ENCODE measurements around the gene ZIC5. TPM values are rescaled to one million over a fixed set of nuclear protein-coding genes. Genes with fewer than 3 reads are reported as not detected.

Gene ZIC5
- total and polyA plus RNA-seq, 12 donors = 0.04 TPM; not detected in 11

- no peak for TF ChIP-seq POLR2A (IDR thresholded peaks at IDR 0.05)
- TF ChIP-seq, protein P1, sequence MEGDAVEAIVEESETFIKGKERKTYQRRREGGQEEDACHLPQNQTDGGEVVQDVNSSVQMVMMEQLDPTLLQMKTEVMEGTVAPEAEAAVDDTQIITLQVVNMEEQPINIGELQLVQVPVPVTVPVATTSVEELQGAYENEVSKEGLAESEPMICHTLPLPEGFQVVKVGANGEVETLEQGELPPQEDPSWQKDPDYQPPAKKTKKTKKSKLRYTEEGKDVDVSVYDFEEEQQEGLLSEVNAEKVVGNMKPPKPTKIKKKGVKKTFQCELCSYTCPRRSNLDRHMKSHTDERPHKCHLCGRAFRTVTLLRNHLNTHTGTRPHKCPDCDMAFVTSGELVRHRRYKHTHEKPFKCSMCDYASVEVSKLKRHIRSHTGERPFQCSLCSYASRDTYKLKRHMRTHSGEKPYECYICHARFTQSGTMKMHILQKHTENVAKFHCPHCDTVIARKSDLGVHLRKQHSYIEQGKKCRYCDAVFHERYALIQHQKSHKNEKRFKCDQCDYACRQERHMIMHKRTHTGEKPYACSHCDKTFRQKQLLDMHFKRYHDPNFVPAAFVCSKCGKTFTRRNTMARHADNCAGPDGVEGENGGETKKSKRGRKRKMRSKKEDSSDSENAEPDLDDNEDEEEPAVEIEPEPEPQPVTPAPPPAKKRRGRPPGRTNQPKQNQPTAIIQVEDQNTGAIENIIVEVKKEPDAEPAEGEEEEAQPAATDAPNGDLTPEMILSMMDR (IDR thresholded peaks at IDR 0.05) = no peak
- Histone ChIP-seq H3K36me3 (replicated peaks in 1 of 2) (no peaks in the 10 kb centered on the region), H3K9me3 (replicated peaks in 1 of 3) (no peaks in the 10 kb centered on the region), H3K27me3 (peaks cover 9% of the 10 kb centered on the region), H3K27ac (no peak overlapping the region), H3K4me3 (no peak overlapping the region), H3K4me1 (replicated peaks in 1 of 2) (no peaks in the 10 kb centered on the region)
- DNase-seq = no peak
- intact Hi-C loops (cut with DNase I) = no loop called here
- 75 to 100% (median 93%) methylated on average over 2 of the region's 2 CpGs for WGBS, 4 donors
Measured at GRCh38 chr13:99935772-99936171, 35.8 kb downstream of the ZIC5 start.

DNA sequence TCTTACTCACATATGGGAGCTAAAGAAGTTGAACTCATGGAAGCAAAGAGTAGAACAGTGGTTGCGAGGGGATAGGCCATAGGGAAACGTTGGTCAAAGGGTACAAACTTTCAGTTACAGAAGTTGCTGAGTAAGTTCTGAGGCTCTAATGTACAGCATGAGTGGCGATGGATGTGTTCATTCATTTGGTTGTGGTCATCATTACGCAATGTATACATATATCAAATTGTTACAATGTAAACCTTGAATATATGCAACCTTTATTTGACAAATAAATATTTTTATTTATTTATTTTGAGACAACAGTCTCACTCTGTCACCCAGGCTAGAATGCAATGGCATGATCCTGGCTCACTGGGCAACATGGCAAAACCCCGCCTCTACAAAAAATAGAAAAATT is 38.7 kb downstream of the ZIC5 start:
- TF ChIP-seq POLR2A (IDR thresholded peaks at IDR 0.05) = no peak
- TF ChIP-seq, protein P1 (IDR thresholded peaks at IDR 0.05) = no peak
- Histone ChIP-seq H3K4me1 (replicated peaks in 1 of 2) (no peaks in the 10 kb centered on the region), H3K9me3 (replicated peaks in 1 of 3) (no peaks in the 10 kb centered on the region), H3K27me3 (peaks cover 2% of the 10 kb centered on the region), H3K27ac (no peak overlapping the region), H3K4me3 (no peak overlapping the region), H3K36me3 (replicated peaks in 1 of 2) (no peaks in the 10 kb centered on the region)
- intact Hi-C loops (cut with DNase I) = no loop called here
- no peak for DNase-seq
- WGBS, 4 donors = 76 to 85% (median 82%) methylated on average over 5 of the region's 5 CpGs

GRCh38 chr13:99930925-99931324 is 40.6 kb downstream of the ZIC5 start:
- H3K27ac ChIP-seq = no peak overlapping the region
- H3K36me3 ChIP-seq (replicated peaks in 1 of 2) = no peaks in the 10 kb centered on the region
- no peak for DNase-seq
- no peak for TF ChIP-seq POLR2A (IDR thresholded peaks at IDR 0.05)
- TF ChIP-seq, protein P1 (IDR thresholded peaks at IDR 0.05) = no peak
- peaks cover 10% of the 10 kb centered on the region for H3K27me3 ChIP-seq
- H3K9me3 ChIP-seq (replicated peaks in 1 of 3) = no peaks in the 10 kb centered on the region
- H3K4me1 ChIP-seq (replicated peaks in 1 of 2) = no peaks in the 10 kb centered on the region
- WGBS, 4 donors = 84 to 91% (median 87%) methylated on average over 5 of the region's 5 CpGs
- intact Hi-C loops (cut with DNase I) = no loop called here
- H3K4me3 ChIP-seq = no peak overlapping the region

GRCh38 chr13:99929866-99930265 is 41.7 kb downstream of the ZIC5 start:
- Histone ChIP-seq H3K27ac (no peak overlapping the region), H3K4me1 (replicated peaks in 1 of 2) (no peaks in the 10 kb centered on the region), H3K27me3 (peaks cover 13% of the 10 kb centered on the region), H3K36me3 (replicated peaks in 1 of 2) (no peaks in the 10 kb centered on the region), H3K9me3 (replicated peaks in 1 of 3) (no peaks in the 10 kb centered on the region), H3K4me3 (no peak overlapping the region)
- 67 to 82% (median 78%) methylated on average over 7 of the region's 7 CpGs for WGBS, 4 donors
- intact Hi-C loops (cut with DNase I) = no loop called here
- no peak for DNase-seq
- TF ChIP-seq POLR2A (IDR thresholded peaks at IDR 0.05) = no peak
- TF ChIP-seq, protein P1 (IDR thresholded peaks at IDR 0.05) = no peak

Measured in adrenal gland (tissue), 12 donors.